ENCODE data around the gene ADAMTS16.

The ADAMTS16 gene

GRCh38 chr5:5198815-5199214 lies 58.7 kb downstream of the ADAMTS16 start:
- Histone ChIP-seq H3K4me3 (no peak overlapping the region), H3K27ac (no peak overlapping the region)
- DNase-seq (ENCODE audit: low spot score), result no peak
- TF ChIP-seq CTCF (IDR thresholded peaks at IDR 0.05), result no peak

- H3K4me3 ChIP-seq, result no peak overlapping the region
- no peak overlapping the region for H3K27ac ChIP-seq
- TF ChIP-seq CTCF (IDR thresholded peaks at IDR 0.05), result no peak
- DNase-seq (ENCODE audit: low spot score), result no peak
Observed at GRCh38 chr5:5199495-5199894, 59.4 kb downstream of the ADAMTS16 start.

- no peak for DNase-seq (ENCODE audit: low spot score)
- no peak for TF ChIP-seq CTCF (IDR thresholded peaks at IDR 0.05)
- H3K27ac ChIP-seq, result no peak overlapping the region
- H3K4me3 ChIP-seq, result no peak overlapping the region
Observed at GRCh38 chr5:5200133-5200532, 60.0 kb downstream of the ADAMTS16 start.

- no peak overlapping the region for H3K27ac ChIP-seq
- no peak for DNase-seq (ENCODE audit: low spot score)
- TF ChIP-seq CTCF (IDR thresholded peaks at IDR 0.05), result no peak
- no peak overlapping the region for H3K4me3 ChIP-seq
Observed at GRCh38 chr5:5202321-5202720, 62.2 kb downstream of the ADAMTS16 start.

- DNase-seq (ENCODE audit: low spot score), result no peak
- TF ChIP-seq CTCF (IDR thresholded peaks at IDR 0.05), result no peak
- no peak overlapping the region for H3K27ac ChIP-seq
- H3K4me3 ChIP-seq, result no peak overlapping the region
Observed at GRCh38 chr5:5203451-5203850, 63.3 kb downstream of the ADAMTS16 start.

- H3K27ac ChIP-seq, result no peak overlapping the region
- no peak for TF ChIP-seq CTCF (IDR thresholded peaks at IDR 0.05)
- DNase-seq (ENCODE audit: low spot score), result no peak
- H3K4me3 ChIP-seq, result no peak overlapping the region
Observed at GRCh38 chr5:5207828-5208227, 67.7 kb downstream of the ADAMTS16 start.

GRCh38 chr5:5209089-5209488 lies 69.0 kb downstream of the ADAMTS16 start:
- DNase-seq (ENCODE audit: low spot score), result no peak
- Histone ChIP-seq H3K4me3 (no peak overlapping the region), H3K27ac (no peak overlapping the region)
- TF ChIP-seq CTCF (IDR thresholded peaks at IDR 0.05), result no peak

Measured in coronary artery (tissue), 2 donors.